GM10248 (cell line): ENCODE measurements around the gene NRG2.

Source experiments
- CTCF ChIA-PET: fragments of 300-600 bp; sonication (Branson Sonifier 250); formaldehyde crosslinking; extraction: SDS; loops from one replicate; lab custom pipeline; 2021; ENCODE audit warnings: antibody characterized with exemption; lab: Yijun Ruan, JAX
- POLR2A ChIA-PET: fragments of 350-650 bp; sonication (Branson Sonifier 250); formaldehyde crosslinking; extraction: SDS; loops from one replicate; lab custom pipeline; 2020; ENCODE audit warnings: antibody characterized with exemption; lab: Yijun Ruan, JAX
- DNase-seq: peaks from one replicate; pipeline ENCODE4 v3.0.0; 2012; ENCODE audit errors: extremely low spot score
- TF ChIP-seq, protein P1 (sequence below): IDR thresholded peaks from 2 replicates; pipeline ENCODE4 v1.5.1; 2012; ENCODE audit warnings: mild to moderate bottlenecking, low read depth; ENCODE audit errors: extremely low read depth, missing control alignments, control extremely low read depth

The NRG2 gene

DNA sequence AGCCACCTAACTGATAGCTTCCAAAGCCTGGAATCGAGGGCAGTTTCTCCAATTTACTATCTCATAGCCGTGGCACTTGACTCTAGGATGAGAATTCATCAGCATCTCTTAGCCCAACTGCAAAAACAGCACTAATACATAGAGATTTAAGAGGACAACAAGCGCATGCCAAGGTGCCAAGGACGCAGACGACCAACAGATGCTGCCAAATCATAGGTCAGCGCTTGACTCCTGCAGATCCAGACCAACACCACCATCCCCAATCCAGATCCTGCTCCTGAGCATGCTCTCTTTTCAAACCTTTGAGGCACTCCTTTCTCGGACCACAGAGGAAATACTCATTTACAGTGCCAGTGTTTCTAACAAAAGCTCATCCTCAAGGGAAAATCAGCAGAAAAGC lies 24.6 kb downstream of the NRG2 start:
- ChIA-PET CTCF (interaction anchor here (0.8 to 2.2 kb wide), 5 partner anchors 9 to 50 kb away, joined by 3 to 10 read pairs (median 4); no protein-coding TSS in a partner anchor), POLR2A (no interaction called here)
- TF ChIP-seq, protein P1, sequence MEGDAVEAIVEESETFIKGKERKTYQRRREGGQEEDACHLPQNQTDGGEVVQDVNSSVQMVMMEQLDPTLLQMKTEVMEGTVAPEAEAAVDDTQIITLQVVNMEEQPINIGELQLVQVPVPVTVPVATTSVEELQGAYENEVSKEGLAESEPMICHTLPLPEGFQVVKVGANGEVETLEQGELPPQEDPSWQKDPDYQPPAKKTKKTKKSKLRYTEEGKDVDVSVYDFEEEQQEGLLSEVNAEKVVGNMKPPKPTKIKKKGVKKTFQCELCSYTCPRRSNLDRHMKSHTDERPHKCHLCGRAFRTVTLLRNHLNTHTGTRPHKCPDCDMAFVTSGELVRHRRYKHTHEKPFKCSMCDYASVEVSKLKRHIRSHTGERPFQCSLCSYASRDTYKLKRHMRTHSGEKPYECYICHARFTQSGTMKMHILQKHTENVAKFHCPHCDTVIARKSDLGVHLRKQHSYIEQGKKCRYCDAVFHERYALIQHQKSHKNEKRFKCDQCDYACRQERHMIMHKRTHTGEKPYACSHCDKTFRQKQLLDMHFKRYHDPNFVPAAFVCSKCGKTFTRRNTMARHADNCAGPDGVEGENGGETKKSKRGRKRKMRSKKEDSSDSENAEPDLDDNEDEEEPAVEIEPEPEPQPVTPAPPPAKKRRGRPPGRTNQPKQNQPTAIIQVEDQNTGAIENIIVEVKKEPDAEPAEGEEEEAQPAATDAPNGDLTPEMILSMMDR = no peak
- DNase-seq = no peak

DNA sequence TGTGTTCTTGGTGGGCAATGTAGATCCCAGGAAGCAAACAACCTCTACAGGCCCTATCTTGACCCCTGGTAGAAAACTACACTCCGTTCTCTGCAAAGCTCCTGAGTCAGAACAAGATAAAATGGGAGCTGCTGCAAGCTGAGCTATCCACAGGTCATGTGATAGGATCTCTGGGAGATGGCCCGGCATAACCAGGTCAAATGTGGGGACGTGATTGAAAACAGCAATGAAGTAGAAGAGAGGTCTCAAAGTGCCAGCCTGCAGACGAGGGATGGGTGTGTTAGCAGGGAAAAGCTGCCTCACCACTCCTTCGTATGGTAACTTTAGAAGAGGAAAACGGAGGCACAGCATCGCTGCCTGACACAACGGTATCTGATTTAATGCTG lies 25.0 kb downstream of the NRG2 start:
- TF ChIP-seq, protein P1 = no peak
- ChIA-PET POLR2A (interaction anchor here (0.7 kb wide), 1 partner anchor 63 kb away, joined by 3 read pairs; no protein-coding TSS in a partner anchor), CTCF (interaction anchor here (0.8 to 2.2 kb wide), 5 partner anchors 9 to 49 kb away, joined by 3 to 10 read pairs (median 4); no protein-coding TSS in a partner anchor)
- DNase-seq = no peak

DNA sequence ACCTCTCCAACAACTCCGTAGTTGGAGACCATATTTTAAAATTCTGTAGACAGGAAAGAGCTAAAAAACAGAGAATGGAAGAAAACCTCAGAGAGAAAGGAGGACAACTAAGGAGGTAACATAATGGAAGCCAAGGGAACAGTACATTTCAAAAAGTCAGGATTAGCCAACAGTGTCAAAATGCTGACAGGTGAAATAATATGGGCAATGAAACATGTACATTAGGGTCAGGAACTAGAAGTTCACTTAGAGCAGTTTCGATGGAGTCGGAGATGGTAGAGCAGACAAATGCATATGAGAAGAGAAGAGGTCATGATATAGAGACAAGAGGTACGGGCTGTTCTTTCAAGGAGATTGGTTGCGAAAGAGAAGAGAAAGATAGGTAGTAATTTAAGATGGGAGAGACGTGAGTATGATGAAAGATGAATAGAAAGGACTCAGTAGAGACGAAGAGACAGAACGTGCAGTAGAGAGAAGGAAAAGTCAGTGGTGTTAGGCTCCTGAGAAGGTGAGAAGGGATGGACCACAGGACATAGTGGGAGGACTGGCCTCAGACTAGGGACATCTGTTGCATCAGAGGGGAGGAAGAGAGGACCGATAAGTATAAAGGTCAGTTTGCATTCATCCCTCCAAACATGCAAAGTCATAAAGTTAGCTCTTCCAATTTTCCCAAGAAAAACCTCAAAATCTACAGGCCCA lies 25.6 kb downstream of the NRG2 start:
- CTCF ChIA-PET = interaction anchor here (0.8 to 2.4 kb wide), 10 partner anchors 8 to 55 kb away, joined by 3 to 10 read pairs (median 4); no protein-coding TSS in a partner anchor
- TF ChIP-seq, protein P1 = no peak

DNA sequence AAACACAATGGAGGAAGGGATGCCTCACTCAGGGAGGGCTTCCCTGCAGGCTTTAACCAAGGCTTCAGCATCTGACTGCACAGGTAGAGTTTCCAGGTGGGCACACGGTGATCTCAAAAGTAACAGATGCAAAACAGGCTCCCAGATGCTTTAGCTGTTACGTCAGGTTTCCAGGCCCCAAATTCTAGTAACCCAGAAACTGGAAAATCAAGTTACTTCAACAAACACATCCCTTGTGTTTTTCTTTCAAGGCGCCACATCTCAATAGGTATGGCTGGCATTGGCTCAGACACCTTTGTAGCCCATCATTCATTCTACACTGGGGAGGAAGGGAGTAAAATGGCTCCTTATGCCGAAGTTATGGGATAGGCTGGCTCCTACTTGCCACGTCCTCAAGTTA lies 27.4 kb downstream of the NRG2 start:
- DNase-seq = no peak
- TF ChIP-seq, protein P1 = no peak
- POLR2A ChIA-PET = no interaction called here
- CTCF ChIA-PET = interaction anchor here (1.1 to 2.4 kb wide), 4 partner anchors 8 to 240 kb away, joined by 3 to 10 read pairs (median 6); no protein-coding TSS in a partner anchor

More for the DNA sequence above, 25.6 kb downstream of the NRG2 start:
- POLR2A ChIA-PET = interaction anchor here (0.7 kb wide), 1 partner anchor 62 kb away, joined by 3 read pairs; no protein-coding TSS in a partner anchor
- DNase-seq = no peak

GRCh38 chr5:140014751-140015150 lies 28.3 kb downstream of the NRG2 start:
- TF ChIP-seq, protein P1 = no peak
- POLR2A ChIA-PET = no interaction called here
- no peak for DNase-seq
- CTCF ChIA-PET = interaction anchor here (1.1 to 2.4 kb wide), 4 partner anchors 7 to 46 kb away, joined by 3 to 10 read pairs (median 6); no protein-coding TSS in a partner anchor

GRCh38 chr5:140013536-140013935 lies 29.6 kb downstream of the NRG2 start:
- POLR2A ChIA-PET = no interaction called here
- DNase-seq = no peak
- CTCF ChIA-PET = interaction anchor here (1.5 kb wide), 1 partner anchor 45 kb away, joined by 7 read pairs; no protein-coding TSS in a partner anchor
- TF ChIP-seq, protein P1 = no peak
